HCT116 (cell line): ENCODE results near the gene SEMA4B. TPM values are rescaled to one million over a fixed set of nuclear protein-coding genes. Genes with fewer than 3 reads are reported as not detected.
A peak's percentile ranks its signal among the peaks of the same experiment; 100 is the strongest.

ENCODE experiments used
- ATAC-seq: fragments of 200-7000 bp; cut with Tn5 transposase; 2 replicates; pipeline ENCODE4 v1.9.1; 2020; ENCODE audit warnings: mild to moderate bottlenecking, moderate library complexity
- BruUV-seq: library from RNA; stranded (reverse); fragments of 400-500 nt; replicated peaks from 2 replicates; lab custom pipeline; 2021; lab: Mats Ljungman, UMichigan
- CTCF ChIA-PET: fragments of 300-600 bp; sonication (Branson Sonifier 250); formaldehyde crosslinking; loops from one replicate; lab custom pipeline; 2021; ENCODE audit warnings: antibody characterized with exemption; lab: Charles Lee
- POLR2A ChIA-PET: fragments of 300-600, 350-600 bp; sonication (Branson Sonifier 250); formaldehyde crosslinking; loops from one replicate; lab custom pipeline; 2021; ENCODE audit warnings: antibody characterized with exemption; lab: Charles Lee
- RAD21 ChIA-PET, 2 experiments: fragments of 300-600 bp; sonication (Branson Sonifier 250); formaldehyde crosslinking; loops; one replicate each; lab custom pipeline; 2023; ENCODE audit warnings: low total read pairs in 2 of 2; ENCODE audit not compliant: uncharacterized antibody in 2 of 2, unreplicated experiment in 2 of 2, low non-redundant PET in 1 of 2; lab: Charles Lee
- DNase-seq: peaks from one replicate; pipeline ENCODE4 v3.0.0-alpha.2; 2010; ENCODE audit warnings: low read depth, low spot score
- H2AFZ ChIP-seq: fragments of 200-600 bp; shearing (Covaris generic), sonication (generic); 2 replicates; pipeline ENCODE4 v1.6.1; 2017; ENCODE audit warnings: low read depth, mixed run types, mixed read lengths, antibody characterized with exemption, low read length; ENCODE audit not compliant: poor library complexity, severe bottlenecking
- H3K27ac ChIP-seq: 2 replicates; pipeline ENCODE4 v1.5.1; 2012; ENCODE audit warnings: low read depth, low read length
- H3K27me3 ChIP-seq: fragments of 200-600 bp; sonication (generic); 2 replicates; pipeline ENCODE4 v1.6.1; 2016; ENCODE audit warnings: mixed run types, low read length, mixed read lengths; ENCODE audit not compliant: insufficient read depth
- H3K36me3 ChIP-seq, 2 experiments: fragments of 200-500 bp in 1 of 2; fragments of 200-600 bp in 1 of 2; sonication (Bioruptor generic) in 1 of 2; sonication (generic) in 1 of 2; 2 replicates each; pipeline versions ENCODE4 v1.5.1 to v1.6.1; 2014 to 2016; ENCODE audit warnings: low read length in 2 of 2, inconsistent platforms in 1 of 2, mixed read lengths in 1 of 2, mixed run types in 1 of 2; ENCODE audit not compliant: insufficient read depth in 2 of 2, control insufficient read depth in 1 of 2
- H3K4me1 ChIP-seq, 2 experiments: fragments of 200-600 bp in 1 of 2; sonication (generic) in 1 of 2; 2 replicates each; pipeline versions ENCODE4 v1.5.1 to v1.6.1; 2012 to 2017; ENCODE audit warnings: low read length in 2 of 2, inconsistent platforms in 1 of 2, mild to moderate bottlenecking in 1 of 2, mixed read lengths in 1 of 2, mixed run types in 1 of 2, moderate library complexity in 1 of 2; ENCODE audit not compliant: insufficient read depth in 2 of 2, control insufficient read depth in 1 of 2
- H3K4me2 ChIP-seq: fragments of 200-600 bp; sonication (generic); 2 replicates; pipeline ENCODE4 v1.6.1; 2017; ENCODE audit warnings: mixed run types, low read length, mixed read lengths
- H3K4me3 ChIP-seq, 2 experiments: fragments of 200-600 bp in 1 of 2; sonication (generic) in 1 of 2; replicated peaks in 1 of 2; 2 replicates each; pipeline ENCODE4 v1.5.1; 2011 to 2016; ENCODE audit warnings: low read length in 2 of 2, control low read depth in 1 of 2, low read depth in 1 of 2, mild to moderate bottlenecking in 1 of 2, mixed read lengths in 1 of 2, mixed run types in 1 of 2
- H3K79me2 ChIP-seq: fragments of 200-600 bp; sonication (generic); 2 replicates; pipeline ENCODE4 v1.6.1; 2017; ENCODE audit warnings: mild to moderate bottlenecking, mixed run types, low read length, moderate library complexity, mixed read lengths; ENCODE audit not compliant: insufficient read depth
- H3K9ac ChIP-seq: fragments of 200-600 bp; sonication (generic); 2 replicates; pipeline ENCODE4 v1.6.1; 2016; ENCODE audit warnings: low read length, mixed read lengths
- H3K9me2 ChIP-seq: fragments of 200-600 bp; sonication (generic), shearing (Covaris generic); 2 replicates; pipeline ENCODE4 v1.6.1; 2017; ENCODE audit warnings: mixed run types, mild to moderate bottlenecking, moderate library complexity; ENCODE audit not compliant: insufficient read depth
- H3K9me3 ChIP-seq, 2 experiments: fragments of 200-500 bp in 1 of 2; fragments of 200-600 bp in 1 of 2; sonication (Bioruptor generic) in 1 of 2; sonication (generic) in 1 of 2; 2 replicates each; pipeline ENCODE4 v1.6.1; 2014 to 2017; ENCODE audit warnings: low read length in 2 of 2, mixed read lengths in 2 of 2, inconsistent platforms in 1 of 2, low read depth in 1 of 2, mild to moderate bottlenecking in 1 of 2, mixed run types in 1 of 2, moderate library complexity in 1 of 2; ENCODE audit not compliant: control insufficient read depth in 1 of 2, insufficient read depth in 1 of 2
- H4K20me1 ChIP-seq: fragments of 200-600 bp; sonication (generic), shearing (Covaris generic); 2 replicates; pipeline ENCODE4 v1.6.1; 2017; ENCODE audit warnings: mixed run types, mild to moderate bottlenecking, moderate library complexity; ENCODE audit not compliant: insufficient read depth
- ATF3 ChIP-seq: IDR thresholded peaks from 2 replicates; pipeline ENCODE4 v1.6.1; 2012
- CBX3 ChIP-seq: IDR thresholded peaks from 2 replicates; pipeline ENCODE4 v1.6.1; 2012; ENCODE audit warnings: low read depth
- CEBPB ChIP-seq: IDR thresholded peaks from 2 replicates; pipeline ENCODE4 v1.6.1; 2012; ENCODE audit warnings: low read depth
- POLR2AphosphoS5 ChIP-seq: IDR thresholded peaks from 2 replicates; pipeline ENCODE4 v1.6.1; 2011; ENCODE audit warnings: mild to moderate bottlenecking, low read depth, low read length, moderate library complexity
- YY1 ChIP-seq: IDR thresholded peaks from 2 replicates; pipeline ENCODE4 v1.6.1; 2011; ENCODE audit warnings: low read length, low read depth, moderate library complexity, mild to moderate bottlenecking; ENCODE audit not compliant: insufficient replicate concordance; ENCODE audit errors: extremely low read depth
- intact Hi-C: fragments of 100-400 bp; cut with micrococcal nuclease; formaldehyde crosslinking; loops from 2 replicates; pipeline ENCODE4 v1.10.0; 2022
- total RNA-seq: library from RNA; stranded (reverse); gene quantifications from one replicate; pipeline ENCODE4 v1.2.1, GENCODE V29; 2021; ENCODE audit not compliant: unreplicated experiment

Gene SEMA4B
- total RNA-seq, 1 experiment from 2014 or later: 98.6 TPM

DNA sequence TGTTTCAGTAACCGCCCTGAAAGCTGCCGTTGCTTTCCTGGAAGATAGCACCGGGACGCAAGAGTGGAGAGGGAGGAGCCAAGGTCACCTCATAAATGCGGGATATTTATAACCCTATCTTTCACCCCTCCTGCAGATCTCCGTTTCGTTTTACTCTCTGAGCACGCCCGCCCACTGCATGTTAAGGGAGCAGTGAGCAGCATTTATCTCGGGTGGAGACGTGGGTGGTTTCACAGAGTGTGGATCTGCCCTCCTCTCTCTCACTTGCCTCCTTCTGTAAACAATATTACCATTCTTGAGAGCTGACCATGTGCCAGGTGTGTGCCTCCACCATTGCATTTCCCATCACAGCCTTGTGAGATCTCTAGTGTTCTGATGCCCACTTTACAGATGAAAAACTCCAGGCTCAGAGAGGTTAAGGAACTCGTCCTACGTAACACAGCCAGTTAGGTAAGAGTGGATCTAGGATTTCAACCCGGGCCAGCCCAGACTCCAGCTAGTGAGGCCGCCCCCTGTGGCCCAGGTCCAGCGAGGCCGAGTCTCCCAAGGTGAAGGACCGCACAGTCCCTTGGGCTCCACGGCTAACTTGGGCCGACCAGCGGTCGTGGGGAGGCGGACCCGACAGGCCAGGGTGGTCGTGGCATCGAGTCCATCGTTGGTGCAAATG lies 16.9 kb upstream of the SEMA4B start:
- peak; percentile 71 for DNase-seq
- Histone ChIP-seq H3K27ac (peak overlapping the region; percentile 80), H3K9me3 (no peaks in the 10 kb centered on the region), H3K9ac (peak overlapping the region; percentile 65), H2AFZ (peak overlapping the region; percentile 60), H3K36me3 (no peaks in the 10 kb centered on the region), H3K27me3 (no peaks in the 10 kb centered on the region), H3K4me2 (peak overlapping the region; percentile 89), H4K20me1 (no peaks in the 10 kb centered on the region), H3K79me2 (peaks cover 5% of the 10 kb centered on the region; the same call in 1 of the 2 replicates), H3K4me3 (peak overlapping the region; percentile 71 to 83), H3K4me1 (peaks cover 17 to 41% of the 10 kb centered on the region in 2 experiments; a peak in 3 of 4 replicates), H3K9me2 (no peaks in the 10 kb centered on the region)
- POLR2A ChIA-PET: interaction anchor here (0.7 to 1.3 kb wide), 4 partner anchors 13 to 50 kb away, joined by 3 to 4 read pairs (median 4); partner anchors contain the start of genes CIB1 and GDPGP1
- BruUV-seq: TSS peak; percentile 81
- intact Hi-C loops: loop anchor here (1.0 to 2.0 kb wide), 3 partner anchors 17 to 27 kb away; partner anchors contain the start of gene SEMA4B
- ATAC-seq: peak; percentile 83
- RAD21 ChIA-PET: interaction anchor here in 1 of 2 experiments (0.5 to 1.2 kb wide), 2 partner anchors 27 to 31 kb away, joined by 3 read pairs; no protein-coding TSS in a partner anchor
- CTCF ChIA-PET: interaction anchor here (1.3 kb wide), 1 partner anchor 29 kb away, joined by 4 read pairs; no protein-coding TSS in a partner anchor
- TF ChIP-seq CBX3 (no peak), POLR2AphosphoS5 (no peak; the same call in 1 of the 2 replicates), CEBPB (no peak), YY1 (peak; percentile 4), ATF3 (no peak)
- TF ChIP-seq, all 23 proteins: peak for 1
